Measurements from ENCODE around the gene NTRK2.

GRCh38 chr9:84823421-84824271 lies 154.1 kb downstream of the NTRK2 start:
- TF ChIP-seq SIN3A (IDR thresholded peaks at IDR 0.05; ENCODE audit: borderline replicate concordance, insufficient read depth, low read length) = no peak
- no peak for TF ChIP-seq POLR2AphosphoS5 (IDR thresholded peaks at IDR 0.05; ENCODE audit: low read depth, low read length)
- TF ChIP-seq TAF1 (IDR thresholded peaks at IDR 0.05; ENCODE audit: borderline replicate concordance, insufficient read depth, low read length) = no peak
- no peak for TF ChIP-seq REST (IDR thresholded peaks at IDR 0.05; ENCODE audit: insufficient read depth in 1 of 2, low read depth in 2 of 2, low read length in 2 of 2)
- TF ChIP-seq FOXP2 (optimal IDR thresholded peaks at IDR 0.05; ENCODE audit: borderline replicate concordance, extremely low read depth, extremely low read length, insufficient read depth) = no peak

All from PFSK-1 (cell line).